RWPE2 (cell line): ENCODE measurements around the gene SERPINE2.

Source experiments
- ATAC-seq: fragments of 200-7000 bp; cut with Tn5 transposase; 3 replicates; pipeline ENCODE4 v1.9.1; 2021; ENCODE audit warnings: low read depth
- DNase-seq: peaks from one replicate; pipeline ENCODE4 v3.0.0-alpha.2; 2020; ENCODE audit warnings: low spot score
- H3K27ac ChIP-seq: fragments of 450-650 bp; 2 replicates; pipeline ENCODE4 v1.5.1; 2017; ENCODE audit warnings: mild to moderate bottlenecking; ENCODE audit not compliant: poor library complexity, severe bottlenecking
- H3K27me3 ChIP-seq: fragments of 250-450 bp; sonication (Bioruptor Pico); 2 replicates; pipeline ENCODE4 v1.5.1; 2021; ENCODE audit warnings: mild to moderate bottlenecking, moderate library complexity; ENCODE audit not compliant: insufficient read depth, poor library complexity, severe bottlenecking
- H3K36me3 ChIP-seq: fragments of 250-450 bp; sonication (Bioruptor Pico); 2 replicates; pipeline ENCODE4 v1.5.1; 2020; ENCODE audit warnings: low read depth, mild to moderate bottlenecking, moderate library complexity
- H3K4me1 ChIP-seq: fragments of 250-450 bp; sonication (Bioruptor Pico); 2 replicates; pipeline ENCODE4 v1.5.1; 2021; ENCODE audit warnings: mild to moderate bottlenecking, moderate library complexity; ENCODE audit not compliant: insufficient read depth, poor library complexity, severe bottlenecking
- H3K4me3 ChIP-seq: fragments of 250-450 bp; sonication (Bioruptor Pico); 2 replicates; pipeline ENCODE4 v1.5.1; 2021; ENCODE audit warnings: mild to moderate bottlenecking, moderate library complexity; ENCODE audit not compliant: severe bottlenecking
- H3K9me3 ChIP-seq: fragments of 250-450 bp; sonication (Bioruptor Pico); 2 replicates; pipeline ENCODE4 v1.5.1; 2021; ENCODE audit warnings: mild to moderate bottlenecking, moderate library complexity; ENCODE audit not compliant: severe bottlenecking
- TF ChIP-seq, protein P1 (sequence below): fragments of 450-650 bp; IDR thresholded peaks from one replicate; pipeline ENCODE4 v1.5.1; 2017; ENCODE audit warnings: mild to moderate bottlenecking, moderate library complexity; ENCODE audit not compliant: poor library complexity, severe bottlenecking

SERPINE2 gene

GRCh38 chr2:224027931-224028330, 11.2 kb downstream of the SERPINE2 start:
- ATAC-seq (no peak), DNase-seq (no peak)
- Histone ChIP-seq H3K36me3 (peaks cover 42% of the 10 kb centered on the region), H3K4me3 (no peak overlapping the region), H3K27ac (no peak overlapping the region), H3K9me3 (no peaks in the 10 kb centered on the region), H3K4me1 (peaks cover 7% of the 10 kb centered on the region), H3K27me3 (no peaks in the 10 kb centered on the region)
- TF ChIP-seq, protein P1, sequence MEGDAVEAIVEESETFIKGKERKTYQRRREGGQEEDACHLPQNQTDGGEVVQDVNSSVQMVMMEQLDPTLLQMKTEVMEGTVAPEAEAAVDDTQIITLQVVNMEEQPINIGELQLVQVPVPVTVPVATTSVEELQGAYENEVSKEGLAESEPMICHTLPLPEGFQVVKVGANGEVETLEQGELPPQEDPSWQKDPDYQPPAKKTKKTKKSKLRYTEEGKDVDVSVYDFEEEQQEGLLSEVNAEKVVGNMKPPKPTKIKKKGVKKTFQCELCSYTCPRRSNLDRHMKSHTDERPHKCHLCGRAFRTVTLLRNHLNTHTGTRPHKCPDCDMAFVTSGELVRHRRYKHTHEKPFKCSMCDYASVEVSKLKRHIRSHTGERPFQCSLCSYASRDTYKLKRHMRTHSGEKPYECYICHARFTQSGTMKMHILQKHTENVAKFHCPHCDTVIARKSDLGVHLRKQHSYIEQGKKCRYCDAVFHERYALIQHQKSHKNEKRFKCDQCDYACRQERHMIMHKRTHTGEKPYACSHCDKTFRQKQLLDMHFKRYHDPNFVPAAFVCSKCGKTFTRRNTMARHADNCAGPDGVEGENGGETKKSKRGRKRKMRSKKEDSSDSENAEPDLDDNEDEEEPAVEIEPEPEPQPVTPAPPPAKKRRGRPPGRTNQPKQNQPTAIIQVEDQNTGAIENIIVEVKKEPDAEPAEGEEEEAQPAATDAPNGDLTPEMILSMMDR = no peak

- H3K27ac ChIP-seq = no peak overlapping the region
- H3K4me1 ChIP-seq = peaks cover 7% of the 10 kb centered on the region
- H3K4me3 ChIP-seq = no peak overlapping the region
- ATAC-seq (no peak), DNase-seq (no peak)
- no peaks in the 10 kb centered on the region for H3K9me3 ChIP-seq
- H3K27me3 ChIP-seq = no peaks in the 10 kb centered on the region
- H3K36me3 ChIP-seq = peaks cover 33% of the 10 kb centered on the region
- TF ChIP-seq, protein P1 = no peak
These were observed 12.0 kb downstream of the SERPINE2 start for GRCh38 chr2:224027070-224027469.

DNA sequence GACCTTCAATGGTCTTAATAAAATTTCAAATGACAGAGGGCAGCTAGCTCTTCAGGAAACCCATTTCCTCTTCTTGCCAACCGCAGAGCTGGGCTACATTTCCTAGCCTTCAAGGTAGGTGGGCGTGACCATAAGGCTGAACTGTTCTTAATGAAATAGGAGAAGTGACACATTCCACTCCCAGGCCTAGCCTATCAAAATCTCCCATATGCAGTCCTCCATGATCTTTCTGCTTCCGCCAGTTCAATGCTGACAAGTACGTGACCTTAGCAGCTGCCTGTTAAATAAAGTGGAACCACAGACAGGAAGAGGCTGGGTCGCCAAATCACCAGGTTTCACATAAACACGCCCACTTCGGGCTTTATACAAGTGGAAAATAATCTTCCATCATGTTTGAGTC, 13.2 kb downstream of the SERPINE2 start:
- Histone ChIP-seq H3K36me3 (peaks cover 21% of the 10 kb centered on the region; the same call in 1 of the 2 replicates), H3K27me3 (no peaks in the 10 kb centered on the region), H3K27ac (no peak overlapping the region), H3K4me3 (no peak overlapping the region), H3K9me3 (no peaks in the 10 kb centered on the region), H3K4me1 (peaks cover 7% of the 10 kb centered on the region)
- ATAC-seq (no peak), DNase-seq (no peak)
- TF ChIP-seq, protein P1 = no peak

GRCh38 chr2:224024270-224024669, 14.8 kb downstream of the SERPINE2 start:
- Histone ChIP-seq H3K9me3 (no peaks in the 10 kb centered on the region), H3K36me3 (peaks cover 9% of the 10 kb centered on the region; the same call in 1 of the 2 replicates), H3K27me3 (no peaks in the 10 kb centered on the region), H3K4me1 (peaks cover 7% of the 10 kb centered on the region), H3K4me3 (no peak overlapping the region), H3K27ac (no peak overlapping the region)
- TF ChIP-seq, protein P1 = no peak
- DNase-seq (no peak), ATAC-seq (no peak)

DNA sequence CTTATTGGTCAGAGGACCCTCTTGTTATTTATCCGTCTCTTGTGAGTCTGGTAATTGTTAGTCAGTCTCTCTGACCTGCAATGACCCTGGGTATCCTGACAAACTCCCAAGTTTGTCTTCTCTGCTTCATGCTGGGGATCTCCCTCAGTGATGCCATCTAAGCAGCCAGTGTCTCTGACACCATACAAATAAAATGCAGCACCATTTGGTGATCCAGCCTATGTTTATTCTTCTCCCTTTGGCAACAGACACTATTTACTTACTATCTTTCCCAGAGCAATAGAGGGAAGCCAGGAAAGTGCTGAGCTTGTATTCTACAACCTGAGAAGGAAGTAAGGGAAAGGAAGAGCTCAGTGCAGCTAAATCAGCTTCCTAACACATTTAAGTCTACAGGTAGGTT, 15.9 kb downstream of the SERPINE2 start:
- DNase-seq (no peak), ATAC-seq (peak; percentile 88)
- Histone ChIP-seq H3K4me3 (no peak overlapping the region), H3K27ac (no peak overlapping the region), H3K9me3 (no peaks in the 10 kb centered on the region), H3K27me3 (no peaks in the 10 kb centered on the region), H3K4me1 (peaks cover 8% of the 10 kb centered on the region), H3K36me3 (no peaks in the 10 kb centered on the region)
- TF ChIP-seq, protein P1 = no peak
